Measurements from ENCODE around the gene CPVL.

The CPVL gene

GRCh38 chr7:29146057-29146706 is at the start of gene CPVL:
Gene CPVL, minus strand, starts transcription at chr7:29146537. Its CDS starts 25,476 bp downstream, at chr7:29121061.
- DNase-seq (ENCODE audit: low read depth): no peak

GRCh38 chr7:29194594-29195427 is 48.5 kb upstream of the CPVL start, which contains the start of gene CHN2:
Gene CHN2, plus strand, starts transcription at chr7:29194775.
- DNase-seq (ENCODE audit: low read depth): peak; percentile 33

GRCh38 chr7:29194206-29194593 is 47.9 kb upstream of the CPVL start:
- no peak for DNase-seq (ENCODE audit: low read depth)

GRCh38 chr7:29193316-29194205 is 47.2 kb upstream of the CPVL start:
- no peak for DNase-seq (ENCODE audit: low read depth)

GRCh38 chr7:29192811-29193210 is 46.5 kb upstream of the CPVL start:
- no peak for DNase-seq (ENCODE audit: low read depth)

GRCh38 chr7:29192323-29192722 is 46.0 kb upstream of the CPVL start:
- no peak for DNase-seq (ENCODE audit: low read depth)

GRCh38 chr7:29190349-29191045 is 44.2 kb upstream of the CPVL start:
- DNase-seq (ENCODE audit: low read depth): no peak

GRCh38 chr7:29189743-29190201 is 43.4 kb upstream of the CPVL start:
- peak; percentile 30 for DNase-seq (ENCODE audit: low read depth)

GRCh38 chr7:29185613-29186012 is 39.3 kb upstream of the CPVL start:
- DNase-seq (ENCODE audit: low read depth): no peak

GRCh38 chr7:29184599-29184998 is 38.3 kb upstream of the CPVL start:
- DNase-seq (ENCODE audit: low read depth): no peak

- DNase-seq (ENCODE audit: low read depth): no peak
These were observed 32.8 kb upstream of the CPVL start for GRCh38 chr7:29179115-29179514.

- no peak for DNase-seq (ENCODE audit: low read depth)
These were observed 31.7 kb upstream of the CPVL start for GRCh38 chr7:29177963-29178600.

- no peak for DNase-seq (ENCODE audit: low read depth)
These were observed 27.1 kb upstream of the CPVL start for GRCh38 chr7:29173458-29173857.

GRCh38 chr7:29170781-29171180 is 24.4 kb upstream of the CPVL start:
- no peak for DNase-seq (ENCODE audit: low read depth)

GRCh38 chr7:29167721-29168120 is 21.4 kb upstream of the CPVL start:
- DNase-seq (ENCODE audit: low read depth): no peak

GRCh38 chr7:29163854-29164253 is 17.5 kb upstream of the CPVL start:
- DNase-seq (ENCODE audit: low read depth): no peak

- DNase-seq (ENCODE audit: low read depth): no peak
These were observed 16.2 kb upstream of the CPVL start for GRCh38 chr7:29162577-29162976.

GRCh38 chr7:29161231-29161630 is 14.9 kb upstream of the CPVL start:
- no peak for DNase-seq (ENCODE audit: low read depth)

GRCh38 chr7:29160080-29160479 is 13.7 kb upstream of the CPVL start:
- DNase-seq (ENCODE audit: low read depth): no peak

GRCh38 chr7:29158795-29159423 is 12.6 kb upstream of the CPVL start:
- DNase-seq (ENCODE audit: low read depth): no peak
